GM23338 (cell line): ENCODE results near the gene IGFBP6.

ENCODE experiments used
- CTCF ChIP-seq, 2 experiments: fragments of 200-600 bp in 1 of 2; sonication (generic) in 1 of 2; conservative IDR thresholded peaks; 2 replicates each; pipeline versions ENCODE4 v1.5.1 to v1.6.1; 2016 to 2017; ENCODE audit warnings: antibody characterized with exemption in 2 of 2, low read depth in 2 of 2, mild to moderate bottlenecking in 2 of 2, moderate library complexity in 1 of 2
- EZH2 ChIP-seq: fragments of 200-600 bp; sonication (generic); IDR thresholded peaks from one replicate; pipeline ENCODE4 v1.8.0; 2017; ENCODE audit warnings: antibody characterized with exemption, mild to moderate bottlenecking, low read depth; ENCODE audit not compliant: unreplicated experiment
- EZH2phosphoT487 ChIP-seq: fragments of 200-600 bp; sonication (generic); IDR thresholded peaks from one replicate; pipeline ENCODE4 v1.8.1; 2018; ENCODE audit warnings: antibody characterized with exemption; ENCODE audit not compliant: unreplicated experiment
- POLR2AphosphoS5 ChIP-seq: IDR thresholded peaks from 2 replicates; pipeline ENCODE4 v1.6.1; 2016; ENCODE audit warnings: antibody characterized with exemption, low read depth
- REST ChIP-seq: IDR thresholded peaks from one replicate; pipeline ENCODE4 v1.6.1; 2018; ENCODE audit warnings: antibody characterized with exemption; ENCODE audit not compliant: unreplicated experiment
- ZNF331 ChIP-seq: fragments of 250-450 bp; sonication (Bioruptor Pico); IDR thresholded peaks from 2 replicates; pipeline ENCODE4 v1.5.0; 2020; ENCODE audit warnings: low read depth, mild to moderate bottlenecking, moderate library complexity

- TF ChIP-seq POLR2AphosphoS5 (peak; percentile 95), CTCF (conservative IDR thresholded peaks at IDR 0.05; ENCODE audit: low read depth in 2 of 2) (no peak), REST (no peak), EZH2phosphoT487 (no peak), ZNF331 (no peak), EZH2 (no peak)
Observed at GRCh38 chr12:53054112-53054878, 43.2 kb upstream of the IGFBP6 start.
